ENCODE results near the gene MAP3K12.

GRCh38 chr12:53518381-53518780, 19.1 kb upstream of the MAP3K12 start:
- TF ChIP-seq CTCF (IDR thresholded peaks at IDR 0.05) (no peak), POLR2AphosphoS5 (IDR thresholded peaks at IDR 0.05; ENCODE audit: insufficient read depth in 1 of 2, low read depth in 1 of 2) (no peak)

All from vagina (tissue), 2 donors.